Fibroblast of mammary gland (primary cell): ENCODE results near the gene WNT9B.

Experiments used
- DNase-seq: peaks from one replicate; pipeline ENCODE4 v3.0.0-alpha.2; 2010; ENCODE audit warnings: low read depth
- H3K4me3 ChIP-seq: 2 replicates; pipeline ENCODE4 v1.5.1; 2011; ENCODE audit warnings: low read depth, mild to moderate bottlenecking, low read length, moderate library complexity; ENCODE audit not compliant: control insufficient read depth
- TF ChIP-seq, protein P1 (sequence below): conservative IDR thresholded peaks from 2 replicates; pipeline ENCODE4 v1.5.1; 2011; ENCODE audit warnings: low read depth, low read length, inconsistent platforms; ENCODE audit not compliant: control insufficient read depth, insufficient read depth

WNT9B gene

DNA sequence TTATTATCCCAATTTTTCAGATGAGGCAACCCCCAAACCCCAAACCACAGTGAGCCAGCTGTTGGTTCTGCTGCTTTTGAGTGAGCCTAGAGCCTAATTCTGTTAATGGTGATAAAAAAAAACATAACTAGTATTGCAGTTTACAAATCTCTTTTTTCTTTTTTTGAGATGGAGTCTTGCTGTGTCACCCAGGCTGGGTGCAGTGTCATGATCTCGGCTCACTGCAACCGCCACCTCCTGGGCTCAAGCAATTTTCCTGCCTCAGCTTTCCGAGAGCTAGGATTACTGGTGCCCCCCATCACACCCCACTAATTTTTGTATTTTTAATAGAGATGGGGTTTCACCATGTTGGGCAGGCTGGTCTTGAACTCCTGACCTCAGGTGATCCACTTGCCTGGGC, 3.1 kb downstream of the WNT9B start:
- TF ChIP-seq, protein P1, sequence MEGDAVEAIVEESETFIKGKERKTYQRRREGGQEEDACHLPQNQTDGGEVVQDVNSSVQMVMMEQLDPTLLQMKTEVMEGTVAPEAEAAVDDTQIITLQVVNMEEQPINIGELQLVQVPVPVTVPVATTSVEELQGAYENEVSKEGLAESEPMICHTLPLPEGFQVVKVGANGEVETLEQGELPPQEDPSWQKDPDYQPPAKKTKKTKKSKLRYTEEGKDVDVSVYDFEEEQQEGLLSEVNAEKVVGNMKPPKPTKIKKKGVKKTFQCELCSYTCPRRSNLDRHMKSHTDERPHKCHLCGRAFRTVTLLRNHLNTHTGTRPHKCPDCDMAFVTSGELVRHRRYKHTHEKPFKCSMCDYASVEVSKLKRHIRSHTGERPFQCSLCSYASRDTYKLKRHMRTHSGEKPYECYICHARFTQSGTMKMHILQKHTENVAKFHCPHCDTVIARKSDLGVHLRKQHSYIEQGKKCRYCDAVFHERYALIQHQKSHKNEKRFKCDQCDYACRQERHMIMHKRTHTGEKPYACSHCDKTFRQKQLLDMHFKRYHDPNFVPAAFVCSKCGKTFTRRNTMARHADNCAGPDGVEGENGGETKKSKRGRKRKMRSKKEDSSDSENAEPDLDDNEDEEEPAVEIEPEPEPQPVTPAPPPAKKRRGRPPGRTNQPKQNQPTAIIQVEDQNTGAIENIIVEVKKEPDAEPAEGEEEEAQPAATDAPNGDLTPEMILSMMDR = no peak
- no peak overlapping the region for H3K4me3 ChIP-seq
- no peak for DNase-seq

DNA sequence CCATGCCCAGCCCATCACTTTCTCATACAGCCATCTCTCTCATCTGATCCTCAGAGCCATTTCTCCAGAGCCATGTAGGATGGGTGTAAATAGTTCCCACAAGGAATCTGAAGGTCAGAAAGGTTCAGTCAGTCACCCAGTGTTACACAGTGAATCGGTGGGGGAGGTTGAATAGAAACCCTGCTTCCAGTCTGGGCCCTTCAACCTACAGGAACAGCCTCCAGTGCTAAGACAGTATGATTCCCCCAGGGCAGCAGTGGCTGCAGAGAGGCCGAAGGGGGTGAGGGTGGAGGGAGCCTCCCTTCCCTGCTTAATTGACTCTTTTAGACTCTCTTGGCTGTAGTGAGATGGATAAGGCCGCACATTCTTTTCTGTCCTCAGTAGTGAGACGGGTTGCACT, 3.6 kb downstream of the WNT9B start:
- DNase-seq = no peak
- no peak overlapping the region for H3K4me3 ChIP-seq
- TF ChIP-seq, protein P1 = no peak

DNA sequence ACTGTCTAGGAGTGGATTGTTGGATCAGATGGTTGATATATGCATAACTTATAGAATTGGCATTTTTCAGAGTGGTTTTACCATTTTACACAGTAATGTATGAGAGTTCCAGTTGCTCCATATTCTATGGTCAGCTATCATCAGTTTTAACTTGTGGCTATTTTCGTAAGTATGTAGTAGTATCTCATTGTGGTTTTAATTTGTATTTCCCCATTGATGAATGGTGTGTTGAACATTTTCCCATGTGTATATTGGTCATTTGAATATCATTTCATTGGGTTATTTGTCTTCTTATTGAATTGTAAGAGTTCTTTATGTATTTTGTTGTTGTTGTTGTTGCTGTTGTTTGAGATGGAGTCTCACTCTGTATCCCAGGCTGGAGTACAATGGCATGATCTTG, 6.2 kb downstream of the WNT9B start:
- H3K4me3 ChIP-seq = no peak overlapping the region
- no peak for DNase-seq
- TF ChIP-seq, protein P1 = no peak

DNA sequence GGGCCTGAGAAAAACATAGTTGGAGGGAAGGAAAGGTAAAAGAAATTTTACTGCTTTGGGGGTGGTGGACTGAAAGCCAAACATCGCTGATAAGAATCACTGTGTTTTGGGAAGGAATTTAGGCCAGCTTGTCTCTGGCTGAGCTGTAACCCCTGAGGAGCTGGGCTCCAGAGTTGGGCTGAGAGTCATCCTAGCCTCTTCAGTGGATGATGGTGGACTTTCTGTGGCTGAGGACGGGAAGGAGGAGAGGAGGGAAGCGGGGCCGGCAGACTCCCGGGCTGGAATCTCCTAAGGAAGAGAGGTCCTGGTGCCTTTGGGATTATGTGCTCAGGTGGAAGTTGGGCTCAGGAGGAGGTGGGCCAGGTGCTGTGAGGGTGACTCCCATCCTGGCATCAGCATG, 8.6 kb downstream of the WNT9B start:
- no peak for DNase-seq
- TF ChIP-seq, protein P1 = no peak

DNA sequence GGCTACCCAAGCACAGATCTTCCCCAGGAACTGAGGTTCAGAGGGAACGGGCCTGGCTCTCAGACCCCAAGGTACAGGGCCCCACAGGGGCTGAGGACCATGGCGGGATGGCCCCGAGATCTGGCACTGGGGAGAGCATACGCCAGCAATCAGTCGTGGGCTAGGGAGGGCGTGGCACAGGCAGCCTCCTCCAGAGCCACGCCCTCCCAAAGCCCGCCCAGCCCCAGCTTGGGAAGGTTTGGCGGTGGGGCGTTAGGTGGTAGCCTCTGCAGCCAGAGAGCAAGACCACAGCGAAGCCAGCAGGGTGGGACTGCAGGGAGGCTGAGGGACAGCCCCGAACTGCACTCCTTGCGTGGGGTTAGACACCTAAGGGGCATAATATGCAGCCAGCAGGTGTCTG, 11.6 kb downstream of the WNT9B start:
- H3K4me3 ChIP-seq = no peak overlapping the region
- no peak for DNase-seq
- TF ChIP-seq, protein P1 = no peak

More for the DNA sequence above, 8.6 kb downstream of the WNT9B start:
- no peak overlapping the region for H3K4me3 ChIP-seq

DNA sequence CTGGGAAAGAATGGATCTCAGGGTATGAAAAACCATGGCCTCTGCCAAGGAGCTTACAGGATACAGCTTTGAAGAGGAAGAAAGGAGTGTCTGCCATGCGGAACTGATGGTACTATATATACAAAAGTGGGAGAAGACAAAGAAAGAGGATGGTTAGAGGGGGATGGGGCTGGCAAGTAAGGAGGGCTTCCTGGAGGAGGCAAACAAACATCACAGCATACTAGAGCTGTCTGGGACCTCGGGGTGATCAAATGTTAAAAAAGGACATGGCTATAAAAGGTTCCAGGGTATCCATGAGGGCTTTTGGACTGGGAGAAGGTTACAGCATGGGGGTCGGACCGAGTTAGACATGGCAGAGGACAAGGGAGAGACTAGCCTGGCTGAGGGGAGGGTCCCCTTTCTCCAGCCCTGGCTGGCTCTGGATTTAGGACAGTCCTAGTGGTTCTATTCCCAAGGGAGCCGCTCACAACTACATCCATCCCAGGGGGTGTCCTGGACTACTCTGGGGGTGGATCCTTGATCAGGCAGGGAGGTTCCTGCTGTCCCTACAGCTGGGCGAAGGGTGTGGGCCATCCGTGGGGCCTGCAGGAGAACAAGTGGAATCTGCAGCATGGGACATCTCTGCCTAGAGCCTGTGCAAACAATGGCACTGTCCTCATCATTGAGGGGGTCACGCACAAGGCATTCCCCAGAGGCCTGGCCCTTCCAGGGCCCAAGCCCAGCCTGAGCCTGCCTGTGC, 12.2 kb downstream of the WNT9B start:
- no peak for DNase-seq
- TF ChIP-seq, protein P1 = no peak
- H3K4me3 ChIP-seq = no peak overlapping the region

DNA sequence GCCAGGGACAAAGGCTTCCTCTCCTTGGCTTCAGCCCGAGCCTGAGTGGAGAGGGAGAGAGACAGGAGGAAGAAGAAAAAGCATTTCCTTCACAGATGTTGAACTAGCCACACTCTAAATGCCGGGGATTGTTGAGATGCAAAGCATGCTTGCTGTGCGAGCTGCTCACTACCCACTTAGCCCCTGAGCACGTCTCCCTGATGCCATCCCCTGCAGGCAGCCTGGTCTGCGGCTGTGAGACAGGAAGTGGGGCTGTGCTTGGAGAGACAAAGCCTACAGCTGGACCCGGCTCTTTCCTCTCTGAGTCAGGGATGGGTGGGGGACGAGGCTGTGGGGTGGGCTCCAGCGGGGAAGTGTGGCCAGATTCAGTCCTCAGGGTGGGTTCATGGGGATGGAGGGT, 13.7 kb downstream of the WNT9B start:
- TF ChIP-seq, protein P1 = no peak
- no peak overlapping the region for H3K4me3 ChIP-seq
- no peak for DNase-seq
